Esophagus muscularis mucosa (tissue), 4 donors: ENCODE measurements around the gene AKT2. TPM values are rescaled to one million over a fixed set of nuclear protein-coding genes. Genes with fewer than 3 reads are reported as not detected.
A peak's percentile ranks its signal among the peaks of the same experiment; 100 is the strongest.

Experiments used
- DNase-seq: peaks from one replicate; pipeline ENCODE4 v3.0.0-alpha.2; 2017; ENCODE audit errors: extremely low spot score
- H3K27ac ChIP-seq, 4 donors: fragments of 200-600 bp; sonication (generic); replicated peaks in 1 of 4; 1 replicate in 3 of 4; 2 replicates in 1 of 4; pipeline ENCODE4 v1.5.1; 2016 to 2019; ENCODE audit warnings: mild to moderate bottlenecking in 1 of 4
- H3K27me3 ChIP-seq, 4 donors: fragments of 200-600 bp; sonication (generic); one replicate each; pipeline versions ENCODE4 v1.5.1 to v1.6.0; 2016 to 2019
- H3K36me3 ChIP-seq, 4 donors: fragments of 200-600 bp; sonication (generic); one replicate each; pipeline ENCODE4 v1.5.1; 2016 to 2019
- H3K4me1 ChIP-seq, 4 donors: fragments of 200-600 bp; sonication (generic); one replicate each; pipeline ENCODE4 v1.5.1; 2016 to 2019
- H3K4me3 ChIP-seq, 4 donors: fragments of 200-600 bp; sonication (generic); 1 replicate in 2 of 4; 2 replicates in 2 of 4; pipeline ENCODE4 v1.5.1; 2016 to 2019; ENCODE audit warnings: mild to moderate bottlenecking in 4 of 4, moderate library complexity in 1 of 4
- H3K9me3 ChIP-seq, 4 donors: fragments of 200-600 bp; sonication (generic); 1 replicate in 3 of 4; 2 replicates in 1 of 4; pipeline ENCODE4 v1.5.1; 2016 to 2019
- CTCF ChIP-seq, 3 experiments: fragments of 200-600 bp in 2 of 3; fragments of 450-650 bp in 1 of 3; sonication (generic) in 2 of 3; IDR thresholded peaks; one replicate each; pipeline ENCODE4 v1.5.1; 2017 to 2019; ENCODE audit warnings: antibody characterized with exemption in 3 of 3, mild to moderate bottlenecking in 2 of 3, moderate library complexity in 1 of 3
- EP300 ChIP-seq: sonication (generic); formaldehyde crosslinking; IDR thresholded peaks from one replicate; pipeline ENCODE4 v1.6.1; 2017; ENCODE audit warnings: antibody characterized with exemption
- POLR2A ChIP-seq: fragments of 450-650 bp; IDR thresholded peaks from one replicate; pipeline ENCODE4 v1.6.1; 2017; ENCODE audit warnings: antibody characterized with exemption, moderate library complexity, mild to moderate bottlenecking, low read depth
- POLR2AphosphoS5 ChIP-seq, 2 donors: sonication (generic); formaldehyde crosslinking; IDR thresholded peaks; one replicate each; pipeline ENCODE4 v1.6.1; 2017; ENCODE audit warnings: antibody characterized with exemption in 2 of 2
- WGBS: methylation state at CpG from one replicate; pipeline ENCODE4 v1.1.5; 2018; 5-methylcytosine and 5-hydroxymethylcytosine counted together
- intact Hi-C: fragments of 100-400 bp; cut with DNase I; formaldehyde crosslinking; loops from one replicate; pipeline ENCODE4 v1.15.1; 2023
- total RNA-seq, 4 donors: library from RNA; depleted of rRNA; stranded (reverse); fragments of >200 nt; gene quantifications; one replicate each; pipeline versions ENCODE4 v1.1.0 to v1.2.1, GENCODE V29; 2016

Gene AKT2
- total RNA-seq, 4 donors from 2014 or later: 53.3 to 82.1 (median 64.0) TPM

GRCh38 chr19:40228346-40228745 lies 56.8 kb downstream of the AKT2 start:
- no peaks in the 10 kb centered on the region for H3K9me3 ChIP-seq
- H3K4me1 ChIP-seq: peaks cover 27 to 38% (median 36%) of the 10 kb centered on the region in 4 donors
- H3K36me3 ChIP-seq: peaks cover 4 to 10% (median 8%) of the 10 kb centered on the region in 4 donors
- DNase-seq: no peak
- H3K27me3 ChIP-seq: peaks cover 0 to 39% (median 32%) of the 10 kb centered on the region in 4 donors
- intact Hi-C loops: no loop called here
- 50% methylated on average over 10 of the region's 10 CpGs for WGBS
- no peak overlapping the region for H3K4me3 ChIP-seq
- H3K27ac ChIP-seq: no peak overlapping the region
- TF ChIP-seq EP300 (no peak), POLR2AphosphoS5 (IDR thresholded peaks at IDR 0.05) (no peak), CTCF (IDR thresholded peaks at IDR 0.05) (no peak), POLR2A (no peak)

GRCh38 chr19:40225440-40226305 lies 59.5 kb downstream of the AKT2 start:
- peaks cover 0 to 60% (median 38%) of the 10 kb centered on the region in 4 donors for H3K27me3 ChIP-seq
- H3K27ac ChIP-seq: no peak overlapping the region
- H3K4me3 ChIP-seq: peak overlapping the region; percentile 34 to 46 (median 36)
- intact Hi-C loops: no loop called here
- no peak for DNase-seq
- H3K4me1 ChIP-seq: peaks cover 13 to 29% (median 24%) of the 10 kb centered on the region in 4 donors
- TF ChIP-seq POLR2AphosphoS5 (IDR thresholded peaks at IDR 0.05) (no peak), EP300 (no peak), CTCF (IDR thresholded peaks at IDR 0.05) (no peak), POLR2A (no peak)
- no peaks in the 10 kb centered on the region for H3K9me3 ChIP-seq
- WGBS: 31% methylated on average over 21 of the region's 21 CpGs
- no peaks in the 10 kb centered on the region for H3K36me3 ChIP-seq

GRCh38 chr19:40224342-40225150 lies 60.6 kb downstream of the AKT2 start:
- Histone ChIP-seq H3K4me1 (peaks cover 13 to 29% (median 26%) of the 10 kb centered on the region in 4 donors), H3K27me3 (peaks cover 0 to 72% (median 39%) of the 10 kb centered on the region in 4 donors), H3K4me3 (no peak overlapping the region), H3K36me3 (no peaks in the 10 kb centered on the region), H3K9me3 (no peaks in the 10 kb centered on the region), H3K27ac (no peak overlapping the region)
- 86% methylated on average over 25 of the region's 32 CpGs for WGBS
- intact Hi-C loops: loop anchor here (5.0 kb wide), 1 partner anchor 427 kb away; no protein-coding TSS in a partner anchor
- no peak for TF ChIP-seq CTCF (IDR thresholded peaks at IDR 0.05)
- no peak for TF ChIP-seq POLR2A
- TF ChIP-seq POLR2AphosphoS5 (IDR thresholded peaks at IDR 0.05): no peak
- no peak for TF ChIP-seq EP300
- DNase-seq: no peak

- no peaks in the 10 kb centered on the region for H3K36me3 ChIP-seq
- no peak for DNase-seq
- H3K4me3 ChIP-seq: no peak overlapping the region
- no peak for TF ChIP-seq CTCF (IDR thresholded peaks at IDR 0.05)
- no peak for TF ChIP-seq EP300
- TF ChIP-seq POLR2A: no peak
- no peak for TF ChIP-seq POLR2AphosphoS5 (IDR thresholded peaks at IDR 0.05)
- H3K4me1 ChIP-seq: peaks cover 13 to 30% (median 28%) of the 10 kb centered on the region in 4 donors
- intact Hi-C loops: loop anchor here (5.0 kb wide), 1 partner anchor 426 kb away; no protein-coding TSS in a partner anchor
- no peak overlapping the region for H3K27ac ChIP-seq
- H3K9me3 ChIP-seq: no peaks in the 10 kb centered on the region
- 43% methylated on average over 18 of the region's 48 CpGs for whole genome bisulfite sequencing
- H3K27me3 ChIP-seq: peaks cover 0 to 84% (median 51%) of the 10 kb centered on the region in 4 donors
Observed at GRCh38 chr19:40223135-40223822, 61.9 kb downstream of the AKT2 start.
